ENCODE results near the gene ABCC1. TPM values are rescaled to one million over a fixed set of nuclear protein-coding genes. Genes with fewer than 3 reads are reported as not detected.

ABCC1 gene
- total and polyA plus RNA-seq, 2 of the 8 experiments (the other 6 are each of a cell fraction or from before 2014, with no cell fraction given): 42.6 to 66.8 TPM

DNA sequence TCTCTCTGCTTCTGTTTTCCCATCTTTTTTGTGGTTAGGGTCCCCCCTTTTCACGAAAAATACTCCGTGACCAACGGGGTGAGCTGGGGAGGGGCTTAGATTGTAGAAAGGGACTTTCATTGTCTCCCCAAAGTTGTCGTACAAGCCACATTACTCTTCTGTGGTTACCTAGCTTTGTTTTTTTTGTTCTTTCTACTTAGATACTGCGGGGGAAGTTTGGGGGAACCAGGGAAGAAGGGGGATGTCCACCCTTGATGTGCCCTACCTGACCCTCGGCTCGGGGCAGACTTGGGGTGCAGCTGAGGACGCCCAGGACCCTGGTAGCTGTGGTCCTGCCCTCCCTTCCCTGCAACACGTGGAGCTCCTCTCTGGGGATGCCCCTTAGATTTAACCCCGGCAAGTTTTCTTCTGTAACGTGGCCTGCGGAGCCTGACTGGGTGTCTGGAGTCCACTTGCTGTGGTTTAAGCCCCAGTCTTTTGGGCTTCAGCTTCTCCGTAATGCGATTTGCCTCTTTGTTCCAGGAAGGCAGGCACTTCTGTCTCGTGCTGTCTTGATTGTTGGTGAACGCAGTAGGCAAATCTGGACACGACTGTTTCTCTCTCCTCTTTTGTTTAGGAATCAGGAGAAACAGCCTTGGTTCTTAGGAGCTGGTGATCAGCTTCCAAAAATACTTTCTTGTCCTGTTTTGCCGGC, 892 bp downstream of the ABCC1 start (continued):
- TF ChIP-seq SIX5 (IDR thresholded peaks at IDR 0.05; ENCODE audit: low read depth, low read length) (no peak), TCF12 (IDR thresholded peaks at IDR 0.05; ENCODE audit: low read depth, low read length) (no peak), POU5F1 (IDR thresholded peaks at IDR 0.05; ENCODE audit: low read depth, low read length) (no peak), BACH1 (IDR thresholded peaks at IDR 0.05; ENCODE audit: low read length) (no peak)
